KMS-11 (cell line): ENCODE results near the gene CFL2.

Experiments used
- H2AFZ ChIP-seq: fragments of 200-600 bp; sonication (generic); 2 replicates; pipeline ENCODE4 v1.6.1; 2016; ENCODE audit warnings: antibody characterized with exemption, mixed run types, low read depth
- H3K27ac ChIP-seq: fragments of 200-600 bp; sonication (generic); 2 replicates; pipeline ENCODE4 v1.6.1; 2016; ENCODE audit warnings: mild to moderate bottlenecking, mixed run types
- H3K27me3 ChIP-seq: fragments of 200-600 bp; sonication (generic); 2 replicates; pipeline ENCODE4 v1.6.1; 2017; ENCODE audit warnings: mild to moderate bottlenecking, low read depth, mixed run types, moderate library complexity; ENCODE audit not compliant: insufficient read depth
- H3K36me3 ChIP-seq: fragments of 200-600 bp; sonication (generic); 2 replicates; pipeline ENCODE4 v1.6.1; 2017; ENCODE audit warnings: mild to moderate bottlenecking, mixed run types; ENCODE audit not compliant: insufficient read depth
- H3K4me1 ChIP-seq: fragments of 200-600 bp; sonication (generic); 2 replicates; pipeline ENCODE4 v1.6.1; 2016; ENCODE audit warnings: mild to moderate bottlenecking, low read depth, mixed run types; ENCODE audit not compliant: poor library complexity, severe bottlenecking
- H3K4me2 ChIP-seq: fragments of 200-600 bp; sonication (generic); 2 replicates; pipeline ENCODE4 v1.7.0; 2016; ENCODE audit warnings: mild to moderate bottlenecking, mixed run types
- H3K4me3 ChIP-seq: fragments of 200-600 bp; sonication (generic); IDR thresholded peaks from 2 replicates; pipeline ENCODE4 v1.6.1; 2017; ENCODE audit warnings: low read depth, low read length, mixed read lengths; ENCODE audit not compliant: insufficient read depth
- H3K79me2 ChIP-seq: fragments of 200-600 bp; sonication (generic); 2 replicates; pipeline ENCODE4 v1.6.1; 2016; ENCODE audit warnings: low read depth, mixed run types; ENCODE audit not compliant: insufficient read depth
- H3K9ac ChIP-seq: fragments of 200-600 bp; sonication (generic); 2 replicates; pipeline ENCODE4 v1.6.1; 2016; ENCODE audit warnings: mild to moderate bottlenecking, mixed run types
- H4K20me1 ChIP-seq: fragments of 200-600 bp; sonication (generic); 2 replicates; pipeline ENCODE4 v1.6.1; 2016; ENCODE audit warnings: mild to moderate bottlenecking, mixed run types; ENCODE audit not compliant: insufficient read depth
- TF ChIP-seq, protein P1 (sequence below): fragments of 200-600 bp; sonication (generic); conservative IDR thresholded peaks from 2 replicates; pipeline ENCODE4 v1.6.1; 2017; ENCODE audit warnings: low read depth, mild to moderate bottlenecking, antibody characterized with exemption, low read length, moderate library complexity, mixed read lengths

Gene CFL2

DNA sequence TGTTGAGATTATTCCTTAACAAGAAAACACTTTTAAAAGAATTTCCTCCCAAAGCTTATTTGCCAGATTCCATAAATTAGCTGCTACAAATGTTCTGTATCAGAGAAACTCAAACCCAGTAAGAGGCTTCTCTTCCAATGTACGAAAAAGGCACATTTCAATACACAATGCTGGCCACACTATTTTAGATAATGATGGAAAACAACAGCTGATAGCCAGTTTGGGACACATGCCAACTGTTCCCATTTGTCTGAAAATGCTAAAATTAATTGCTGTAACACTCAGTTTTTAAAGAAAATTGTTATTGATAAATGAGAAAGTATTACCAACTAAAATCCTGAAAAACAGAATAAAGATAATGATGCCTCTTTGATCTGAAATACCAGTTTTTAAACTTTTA lies 4.4 kb downstream of the CFL2 start:
- no peaks in the 10 kb centered on the region for H3K36me3 ChIP-seq
- no peak overlapping the region for H3K4me2 ChIP-seq
- TF ChIP-seq, protein P1, sequence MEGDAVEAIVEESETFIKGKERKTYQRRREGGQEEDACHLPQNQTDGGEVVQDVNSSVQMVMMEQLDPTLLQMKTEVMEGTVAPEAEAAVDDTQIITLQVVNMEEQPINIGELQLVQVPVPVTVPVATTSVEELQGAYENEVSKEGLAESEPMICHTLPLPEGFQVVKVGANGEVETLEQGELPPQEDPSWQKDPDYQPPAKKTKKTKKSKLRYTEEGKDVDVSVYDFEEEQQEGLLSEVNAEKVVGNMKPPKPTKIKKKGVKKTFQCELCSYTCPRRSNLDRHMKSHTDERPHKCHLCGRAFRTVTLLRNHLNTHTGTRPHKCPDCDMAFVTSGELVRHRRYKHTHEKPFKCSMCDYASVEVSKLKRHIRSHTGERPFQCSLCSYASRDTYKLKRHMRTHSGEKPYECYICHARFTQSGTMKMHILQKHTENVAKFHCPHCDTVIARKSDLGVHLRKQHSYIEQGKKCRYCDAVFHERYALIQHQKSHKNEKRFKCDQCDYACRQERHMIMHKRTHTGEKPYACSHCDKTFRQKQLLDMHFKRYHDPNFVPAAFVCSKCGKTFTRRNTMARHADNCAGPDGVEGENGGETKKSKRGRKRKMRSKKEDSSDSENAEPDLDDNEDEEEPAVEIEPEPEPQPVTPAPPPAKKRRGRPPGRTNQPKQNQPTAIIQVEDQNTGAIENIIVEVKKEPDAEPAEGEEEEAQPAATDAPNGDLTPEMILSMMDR = no peak

DNA sequence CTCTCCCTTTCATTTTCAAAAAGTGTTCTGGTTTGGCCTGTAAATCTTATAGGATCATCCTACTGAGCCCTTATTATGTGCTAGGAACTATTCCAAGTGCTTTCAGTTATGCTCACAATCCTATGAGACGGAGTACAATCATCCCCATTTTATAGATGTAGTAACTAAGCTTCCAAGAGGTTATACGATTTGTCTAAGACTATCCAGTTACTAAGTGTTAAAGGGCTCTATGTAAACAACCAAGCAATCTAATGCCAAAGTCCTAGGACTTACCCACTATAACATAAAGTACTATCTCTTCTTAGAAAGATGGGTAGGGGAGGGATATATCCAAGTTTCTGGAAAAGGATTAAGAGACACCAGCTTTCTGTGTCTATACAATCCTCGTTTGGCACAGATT lies 6.7 kb downstream of the CFL2 start:
- no peaks in the 10 kb centered on the region for H3K27me3 ChIP-seq

More for the DNA sequence above, 4.4 kb downstream of the CFL2 start:
- H3K9ac ChIP-seq = no peak overlapping the region
- no peaks in the 10 kb centered on the region for H4K20me1 ChIP-seq
- H3K27ac ChIP-seq = no peak overlapping the region
- H3K4me3 ChIP-seq = no peak overlapping the region
- no peak overlapping the region for H2AFZ ChIP-seq
- no peaks in the 10 kb centered on the region for H3K27me3 ChIP-seq
- peaks cover 15% of the 10 kb centered on the region; the same call in 1 of the 2 replicates for H3K79me2 ChIP-seq
- peaks cover 40% of the 10 kb centered on the region for H3K4me1 ChIP-seq

DNA sequence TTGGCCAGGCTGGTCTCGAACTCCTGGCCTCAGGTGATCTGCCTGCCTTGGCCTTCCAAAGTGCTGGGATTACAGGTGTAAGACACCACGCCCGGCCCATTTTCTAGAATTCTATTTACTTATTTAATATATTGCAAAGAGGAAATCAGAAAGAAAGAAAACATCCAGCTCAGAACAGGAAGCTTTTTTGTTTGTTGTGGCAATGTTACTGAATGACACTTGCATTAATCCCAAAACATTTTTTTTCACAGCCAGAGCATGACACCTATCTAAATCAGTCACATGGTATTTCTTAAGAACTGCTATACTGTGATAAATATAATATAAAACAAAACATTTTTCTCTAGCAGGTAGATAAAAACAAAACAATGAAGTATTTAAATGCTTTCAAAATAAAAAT lies 12.6 kb downstream of the CFL2 start:
- no peak overlapping the region for H2AFZ ChIP-seq
- H3K36me3 ChIP-seq = no peaks in the 10 kb centered on the region
- no peaks in the 10 kb centered on the region for H3K79me2 ChIP-seq
- H3K4me1 ChIP-seq = no peaks in the 10 kb centered on the region
- no peak overlapping the region for H3K9ac ChIP-seq
- H3K27me3 ChIP-seq = no peaks in the 10 kb centered on the region
- TF ChIP-seq, protein P1 = no peak
- H3K27ac ChIP-seq = no peak overlapping the region
- H4K20me1 ChIP-seq = no peaks in the 10 kb centered on the region
- no peak overlapping the region for H3K4me3 ChIP-seq
- H3K4me2 ChIP-seq = no peak overlapping the region

More for the DNA sequence above, 6.7 kb downstream of the CFL2 start:
- TF ChIP-seq, protein P1 = no peak
- no peak overlapping the region for H2AFZ ChIP-seq
- no peak overlapping the region for H3K4me2 ChIP-seq
- H3K79me2 ChIP-seq = peaks cover 11% of the 10 kb centered on the region; the same call in 1 of the 2 replicates
- no peaks in the 10 kb centered on the region for H4K20me1 ChIP-seq
- peaks cover 35% of the 10 kb centered on the region for H3K4me1 ChIP-seq
- no peak overlapping the region for H3K9ac ChIP-seq
- no peaks in the 10 kb centered on the region for H3K36me3 ChIP-seq
- H3K4me3 ChIP-seq = no peak overlapping the region
- no peak overlapping the region for H3K27ac ChIP-seq

DNA sequence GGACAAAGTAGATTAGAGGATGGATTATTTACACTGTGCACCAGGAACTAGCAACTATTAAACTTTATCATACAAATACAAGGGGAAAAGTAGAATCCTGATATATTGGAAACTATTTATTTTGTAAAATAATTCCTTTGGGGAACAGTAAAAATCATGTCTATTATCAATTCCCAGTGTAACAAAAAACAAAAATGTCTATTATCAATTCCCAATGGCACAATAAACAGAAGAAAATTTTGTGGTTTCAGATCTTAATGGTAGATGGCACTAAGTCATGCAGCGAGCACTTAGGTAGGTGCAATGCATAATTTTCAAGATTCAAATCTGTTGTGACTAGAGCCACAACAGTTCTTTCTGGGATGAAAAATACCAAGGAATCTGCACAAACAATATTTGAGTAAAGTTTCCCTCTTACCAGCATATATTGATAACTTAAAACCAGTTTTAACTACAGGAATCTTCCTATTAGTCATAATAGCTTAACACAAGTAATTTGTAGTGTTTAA lies 13.7 kb downstream of the CFL2 start:
- no peaks in the 10 kb centered on the region for H3K79me2 ChIP-seq
- H3K4me3 ChIP-seq = no peak overlapping the region
- H3K36me3 ChIP-seq = no peaks in the 10 kb centered on the region
- H3K4me2 ChIP-seq = no peak overlapping the region
- H4K20me1 ChIP-seq = no peaks in the 10 kb centered on the region
- no peaks in the 10 kb centered on the region for H3K27me3 ChIP-seq
- H3K4me1 ChIP-seq = no peaks in the 10 kb centered on the region
- H3K9ac ChIP-seq = no peak overlapping the region
- TF ChIP-seq, protein P1 = no peak
- no peak overlapping the region for H3K27ac ChIP-seq
- no peak overlapping the region for H2AFZ ChIP-seq
